ENCODE results near the gene DOK7. TPM values are rescaled to one million over a fixed set of nuclear protein-coding genes. Genes with fewer than 3 reads are reported as not detected.
"Not testable (repeated sequence)": the region's sequence is repeated elsewhere in the genome, so short reads cannot be mapped to it uniquely, and the experiment has no call there.

DOK7 gene
- total and polyA plus RNA-seq, 2 donors, result 0.33 to 1.8 TPM

GRCh38 chr4:3530663-3531254 lies 67.7 kb downstream of the DOK7 start:
- WGBS, result 98% methylated on average over 18 of the region's 18 CpGs
- peaks cover 2 to 18% of the 10 kb centered on the region in 2 donors for H3K27me3 ChIP-seq (ENCODE audit: control insufficient read depth in 2 of 2, insufficient read depth in 1 of 2, low read length in 1 of 2)
- no peaks in the 10 kb centered on the region for H3K9me3 ChIP-seq (ENCODE audit: control insufficient read depth in 2 of 2, insufficient read depth in 1 of 2, low read length in 1 of 2)
- peaks cover 9 to 14% of the 10 kb centered on the region in 2 donors for H3K36me3 ChIP-seq (ENCODE audit: control insufficient read depth in 2 of 2, insufficient read depth in 2 of 2, low read length in 1 of 2)
- peak overlapping the region in 1 of 2 donors; percentile 76 for H3K4me3 ChIP-seq (ENCODE audit: low read length in 2 of 2)
- no peak overlapping the region for H3K27ac ChIP-seq (ENCODE audit: low read depth in 1 of 2, low read length in 1 of 2)
- DNase-seq (ENCODE audit: low read depth in 6 of 9, low spot score in 9 of 9), result no peak
- H3K4me1 ChIP-seq (ENCODE audit: control insufficient read depth in 2 of 2, insufficient read depth in 2 of 2, low read length in 2 of 2), result peaks cover 20% of the 10 kb centered on the region in 2 donors

GRCh38 chr4:3531318-3531878 lies 68.3 kb downstream of the DOK7 start:
- WGBS, result 33% methylated on average over 17 of the region's 17 CpGs
- peaks cover 9 to 14% of the 10 kb centered on the region in 2 donors for H3K36me3 ChIP-seq (ENCODE audit: control insufficient read depth in 2 of 2, insufficient read depth in 2 of 2, low read length in 1 of 2)
- peaks cover 2 to 18% of the 10 kb centered on the region in 2 donors for H3K27me3 ChIP-seq (ENCODE audit: control insufficient read depth in 2 of 2, insufficient read depth in 1 of 2, low read length in 1 of 2)
- H3K4me1 ChIP-seq (ENCODE audit: control insufficient read depth in 2 of 2, insufficient read depth in 2 of 2, low read length in 2 of 2), result peaks cover 20% of the 10 kb centered on the region in 2 donors
- H3K4me3 ChIP-seq (ENCODE audit: low read length in 2 of 2), result peak overlapping the region; percentile 72 to 76
- H3K9me3 ChIP-seq (ENCODE audit: control insufficient read depth in 2 of 2, insufficient read depth in 1 of 2, low read length in 1 of 2), result no peaks in the 10 kb centered on the region
- DNase-seq (ENCODE audit: low read depth in 6 of 9, low spot score in 9 of 9), result peak in 2 of 9 donors; percentile 2 to 34
- H3K27ac ChIP-seq (ENCODE audit: low read depth in 1 of 2, low read length in 1 of 2), result no peak overlapping the region

GRCh38 chr4:3531879-3532750 lies 69.0 kb downstream of the DOK7 start, which contains the start of gene LRPAP1:
Gene LRPAP1 (minus strand): TSS chr4:3532422. CDS start chr4:3532412, 10 bp downstream.
- DNase-seq (ENCODE audit: low read depth in 6 of 9, low spot score in 9 of 9), result peak; percentile 48 to 91 (median 77)
- peak within 1 kb of the TSS in 1 of 2 donors; percentile 68 for H3K27ac ChIP-seq (ENCODE audit: low read depth in 1 of 2, low read length in 1 of 2)
- under 1% methylated on average over 84 of the region's 84 CpGs for WGBS
- H3K4me1 ChIP-seq (ENCODE audit: control insufficient read depth in 2 of 2, insufficient read depth in 2 of 2, low read length in 2 of 2), result peaks cover 20% of the 10 kb centered on the region in 2 donors
- H3K9me3 ChIP-seq (ENCODE audit: control insufficient read depth in 2 of 2, insufficient read depth in 1 of 2, low read length in 1 of 2), result no peaks in the 10 kb centered on the region
- H3K4me3 ChIP-seq (ENCODE audit: low read length in 2 of 2), result peak within 1 kb of the TSS; percentile 72 to 76
- peaks cover 2 to 18% of the 10 kb centered on the region in 2 donors for H3K27me3 ChIP-seq (ENCODE audit: control insufficient read depth in 2 of 2, insufficient read depth in 1 of 2, low read length in 1 of 2)
- H3K36me3 ChIP-seq (ENCODE audit: control insufficient read depth in 2 of 2, insufficient read depth in 2 of 2, low read length in 1 of 2), result peaks cover 9 to 14% of the 10 kb centered on the region in 2 donors

- H3K27ac ChIP-seq (ENCODE audit: low read depth in 1 of 2, low read length in 1 of 2), result no peak overlapping the region
- H3K4me1 ChIP-seq (ENCODE audit: control insufficient read depth in 2 of 2, insufficient read depth in 2 of 2, low read length in 2 of 2), result peaks cover 20% of the 10 kb centered on the region in 2 donors
- DNase-seq (ENCODE audit: low read depth in 6 of 9, low spot score in 9 of 9), result no peak
- peak overlapping the region; percentile 72 to 76 for H3K4me3 ChIP-seq (ENCODE audit: low read length in 2 of 2)
- 16% methylated on average over 42 of the region's 42 CpGs for WGBS
- peaks cover 9 to 14% of the 10 kb centered on the region in 2 donors for H3K36me3 ChIP-seq (ENCODE audit: control insufficient read depth in 2 of 2, insufficient read depth in 2 of 2, low read length in 1 of 2)
- no peaks in the 10 kb centered on the region for H3K9me3 ChIP-seq (ENCODE audit: control insufficient read depth in 2 of 2, insufficient read depth in 1 of 2, low read length in 1 of 2)
- peaks cover 2 to 18% of the 10 kb centered on the region in 2 donors for H3K27me3 ChIP-seq (ENCODE audit: control insufficient read depth in 2 of 2, insufficient read depth in 1 of 2, low read length in 1 of 2)
Observed at GRCh38 chr4:3532751-3533422, 69.8 kb downstream of the DOK7 start.

GRCh38 chr4:3533423-3533820 lies 70.3 kb downstream of the DOK7 start:
- H3K4me3 ChIP-seq (ENCODE audit: low read length in 2 of 2), result no peak overlapping the region
- peaks cover 20% of the 10 kb centered on the region in 2 donors for H3K4me1 ChIP-seq (ENCODE audit: control insufficient read depth in 2 of 2, insufficient read depth in 2 of 2, low read length in 2 of 2)
- DNase-seq (ENCODE audit: low read depth in 6 of 9, low spot score in 9 of 9), result no peak
- H3K9me3 ChIP-seq (ENCODE audit: control insufficient read depth in 2 of 2, insufficient read depth in 1 of 2, low read length in 1 of 2), result no peaks in the 10 kb centered on the region
- H3K27ac ChIP-seq (ENCODE audit: low read depth in 1 of 2, low read length in 1 of 2), result no peak overlapping the region
- H3K27me3 ChIP-seq (ENCODE audit: control insufficient read depth in 2 of 2, insufficient read depth in 1 of 2, low read length in 1 of 2), result peaks cover 2 to 18% of the 10 kb centered on the region in 2 donors
- WGBS, result 98% methylated on average over 7 of the region's 7 CpGs
- peaks cover 5 to 9% of the 10 kb centered on the region in 2 donors for H3K36me3 ChIP-seq (ENCODE audit: control insufficient read depth in 2 of 2, insufficient read depth in 2 of 2, low read length in 1 of 2)

- peaks cover 2 to 18% of the 10 kb centered on the region in 2 donors for H3K27me3 ChIP-seq (ENCODE audit: control insufficient read depth in 2 of 2, insufficient read depth in 1 of 2, low read length in 1 of 2)
- H3K36me3 ChIP-seq (ENCODE audit: control insufficient read depth in 2 of 2, insufficient read depth in 2 of 2, low read length in 1 of 2); H3K4me3 ChIP-seq (ENCODE audit: low read length in 2 of 2); H3K27ac ChIP-seq (ENCODE audit: low read depth in 1 of 2, low read length in 1 of 2); H3K9me3 ChIP-seq (ENCODE audit: control insufficient read depth in 2 of 2, insufficient read depth in 1 of 2, low read length in 1 of 2); DNase-seq (ENCODE audit: low read depth in 6 of 9, low spot score in 9 of 9): not testable (repeated sequence)
- 84% methylated on average over 10 of the region's 10 CpGs for WGBS
- peaks cover 12 to 15% of the 10 kb centered on the region in 2 donors for H3K4me1 ChIP-seq (ENCODE audit: control insufficient read depth in 2 of 2, insufficient read depth in 2 of 2, low read length in 2 of 2)
Observed at GRCh38 chr4:3535812-3536211, 72.7 kb downstream of the DOK7 start.

GRCh38 chr4:3538906-3539305 lies 75.8 kb downstream of the DOK7 start:
- H3K27me3 ChIP-seq (ENCODE audit: control insufficient read depth in 2 of 2, insufficient read depth in 1 of 2, low read length in 1 of 2); H3K9me3 ChIP-seq (ENCODE audit: control insufficient read depth in 2 of 2, insufficient read depth in 1 of 2, low read length in 1 of 2); H3K4me3 ChIP-seq (ENCODE audit: low read length in 2 of 2); H3K4me1 ChIP-seq (ENCODE audit: control insufficient read depth in 2 of 2, insufficient read depth in 2 of 2, low read length in 2 of 2); H3K27ac ChIP-seq (ENCODE audit: low read depth in 1 of 2, low read length in 1 of 2); DNase-seq (ENCODE audit: low read depth in 6 of 9, low spot score in 9 of 9); H3K36me3 ChIP-seq (ENCODE audit: control insufficient read depth in 2 of 2, insufficient read depth in 2 of 2, low read length in 1 of 2): not testable (repeated sequence)
- 97% methylated on average over 23 of the region's 23 CpGs for WGBS

- not testable (repeated sequence) for H3K27ac ChIP-seq (ENCODE audit: low read depth in 1 of 2, low read length in 1 of 2); H3K4me1 ChIP-seq (ENCODE audit: control insufficient read depth in 2 of 2, insufficient read depth in 2 of 2, low read length in 2 of 2); H3K27me3 ChIP-seq (ENCODE audit: control insufficient read depth in 2 of 2, insufficient read depth in 1 of 2, low read length in 1 of 2); H3K4me3 ChIP-seq (ENCODE audit: low read length in 2 of 2); DNase-seq (ENCODE audit: low read depth in 6 of 9, low spot score in 9 of 9); H3K9me3 ChIP-seq (ENCODE audit: control insufficient read depth in 2 of 2, insufficient read depth in 1 of 2, low read length in 1 of 2); H3K36me3 ChIP-seq (ENCODE audit: control insufficient read depth in 2 of 2, insufficient read depth in 2 of 2, low read length in 1 of 2)
- WGBS, result 91% methylated on average over 8 of the region's 8 CpGs
Observed at GRCh38 chr4:3543415-3543814, 80.3 kb downstream of the DOK7 start.

Measured in thymus (tissue), 11 donors.